HepG2 (cell line): ENCODE results near the gene NT5M. TPM values are rescaled to one million over a fixed set of nuclear protein-coding genes. Genes with fewer than 3 reads are reported as not detected.

Experiments
- FOSL2 ChIP-seq: sonication (generic); formaldehyde crosslinking; IDR thresholded peaks from 2 replicates; pipeline ENCODE4 v1.4.0; 2020; ENCODE audit warnings: missing genetic modification reagents
- GTF3A ChIP-seq: sonication (generic); formaldehyde crosslinking; conservative IDR thresholded peaks from 2 replicates; pipeline ENCODE4 v1.4.0; 2020; ENCODE audit warnings: mild to moderate bottlenecking, missing genetic modification reagents
- HNRNPH1 ChIP-seq: fragments of 200-400 bp; formaldehyde crosslinking; optimal IDR thresholded peaks from 2 replicates; pipeline ENCODE3; 2017; ENCODE audit warnings: mild to moderate bottlenecking, low read depth, low read length
- IRF1 ChIP-seq: sonication (generic); formaldehyde crosslinking; IDR thresholded peaks from 2 replicates; pipeline ENCODE4 v1.4.0; 2020; ENCODE audit warnings: low read depth, mild to moderate bottlenecking, missing genetic modification reagents
- KDM2A ChIP-seq: sonication (generic); formaldehyde crosslinking; IDR thresholded peaks from 2 replicates; pipeline ENCODE4 v1.4.0; 2020; ENCODE audit warnings: low read depth, missing genetic modification reagents, borderline replicate concordance
- MNT ChIP-seq: fragments of 450-650 bp; IDR thresholded peaks from 2 replicates; pipeline ENCODE4 v1.6.1; 2016
- NFYC ChIP-seq: IDR thresholded peaks from 2 replicates; pipeline ENCODE4 v1.6.1; 2016; ENCODE audit warnings: missing genetic modification reagents, missing compliant biosample characterization
- RXRA ChIP-seq: sonication (generic); formaldehyde crosslinking; IDR thresholded peaks from 2 replicates; pipeline ENCODE4 v1.5.1; 2020; ENCODE audit warnings: missing genetic modification reagents
- SMARCC2 ChIP-seq: fragments of 450-650 bp; IDR thresholded peaks from 2 replicates; pipeline ENCODE4 v1.6.1; 2017; ENCODE audit warnings: antibody characterized with exemption, mild to moderate bottlenecking
- XRCC5 ChIP-seq: fragments of 200-400 bp; formaldehyde crosslinking; optimal IDR thresholded peaks from 2 replicates; pipeline ENCODE3; 2017; ENCODE audit warnings: mild to moderate bottlenecking, low read length
- ZNF138 ChIP-seq: sonication (generic); formaldehyde crosslinking; IDR thresholded peaks from 2 replicates; pipeline ENCODE4 v1.5.0; 2020; ENCODE audit warnings: mild to moderate bottlenecking, low read depth, missing genetic modification reagents
- ZNF282 ChIP-seq: fragments of 450-650 bp; IDR thresholded peaks from 2 replicates; pipeline ENCODE4 v1.6.1; 2018; ENCODE audit not compliant: partially characterized antibody
- ZNF557 ChIP-seq: sonication (generic); formaldehyde crosslinking; IDR thresholded peaks from 2 replicates; pipeline ENCODE4 v1.4.0; 2020; ENCODE audit warnings: missing genetic modification reagents
- ZNF619 ChIP-seq: sonication (generic); formaldehyde crosslinking; IDR thresholded peaks from 2 replicates; pipeline ENCODE4 v1.4.0; 2020; ENCODE audit warnings: mild to moderate bottlenecking, missing genetic modification reagents
- ZNF672 ChIP-seq: sonication (generic); formaldehyde crosslinking; IDR thresholded peaks from 2 replicates; pipeline ENCODE4 v1.8.1; 2022; ENCODE audit warnings: missing genetic modification reagents
- ZNF766 ChIP-seq: sonication (generic); formaldehyde crosslinking; IDR thresholded peaks from 2 replicates; pipeline ENCODE4 v1.5.0; 2020; ENCODE audit warnings: missing genetic modification reagents, borderline replicate concordance
- ZNF775 ChIP-seq: sonication (generic); formaldehyde crosslinking; IDR thresholded peaks from 2 replicates; pipeline ENCODE4 v1.4.0; 2020; ENCODE audit warnings: missing genetic modification reagents, mild to moderate bottlenecking, moderate library complexity, borderline replicate concordance
- ZSCAN29 ChIP-seq: sonication (generic); formaldehyde crosslinking; conservative IDR thresholded peaks from 2 replicates; pipeline ENCODE4 v1.4.0; 2020; ENCODE audit warnings: mild to moderate bottlenecking, missing genetic modification reagents
- polyA plus RNA-seq, 8 experiments: library from polyadenylated mRNA; depleted of rRNA in 3 of 8; stranded (reverse) in 7 of 8; unstranded in 1 of 8; fragments of >200 nt; fragmentation: Illumina TruSeq in 4 of 8; extraction: Trizol in 4 of 8; gene quantifications; 2 replicates each; pipeline versions ENCODE4 v1.2.1 to v1.2.3, GENCODE V29; 2011 to 2016; ENCODE audit warnings: low read depth in 4 of 8, missing spikeins in 1 of 8, mixed read lengths in 1 of 8; ENCODE audit not compliant: insufficient read depth in 1 of 8
- total RNA-seq, 5 experiments: library from RNA; depleted of rRNA; stranded (reverse); fragments of >200 nt; fragmentation: Illumina TruSeq; extraction: Trizol; gene quantifications; 2 replicates each; pipeline ENCODE4 v1.2.3, GENCODE V29; 2016; ENCODE audit warnings: low read depth in 1 of 5
- TF ChIP-seq, protein P1 (sequence below): IDR thresholded peaks from 2 replicates; pipeline ENCODE4 v1.4.0; 2020; ENCODE audit warnings: mild to moderate bottlenecking, missing genetic modification reagents
- TF ChIP-seq, protein P2 (sequence below): sonication (generic); formaldehyde crosslinking; IDR thresholded peaks from 2 replicates; pipeline ENCODE4 v1.4.0; 2020; ENCODE audit warnings: missing genetic modification reagents, borderline replicate concordance

NT5M gene
- total and polyA plus RNA-seq, 2 of the 13 experiments (the other 11 are each of a cell fraction or from before 2014, with no cell fraction given), result 0.55 to 0.78 TPM

GRCh38 chr17:17354560-17355349 lies 51.6 kb downstream of the NT5M start (continued):
- TF ChIP-seq, protein P1, sequence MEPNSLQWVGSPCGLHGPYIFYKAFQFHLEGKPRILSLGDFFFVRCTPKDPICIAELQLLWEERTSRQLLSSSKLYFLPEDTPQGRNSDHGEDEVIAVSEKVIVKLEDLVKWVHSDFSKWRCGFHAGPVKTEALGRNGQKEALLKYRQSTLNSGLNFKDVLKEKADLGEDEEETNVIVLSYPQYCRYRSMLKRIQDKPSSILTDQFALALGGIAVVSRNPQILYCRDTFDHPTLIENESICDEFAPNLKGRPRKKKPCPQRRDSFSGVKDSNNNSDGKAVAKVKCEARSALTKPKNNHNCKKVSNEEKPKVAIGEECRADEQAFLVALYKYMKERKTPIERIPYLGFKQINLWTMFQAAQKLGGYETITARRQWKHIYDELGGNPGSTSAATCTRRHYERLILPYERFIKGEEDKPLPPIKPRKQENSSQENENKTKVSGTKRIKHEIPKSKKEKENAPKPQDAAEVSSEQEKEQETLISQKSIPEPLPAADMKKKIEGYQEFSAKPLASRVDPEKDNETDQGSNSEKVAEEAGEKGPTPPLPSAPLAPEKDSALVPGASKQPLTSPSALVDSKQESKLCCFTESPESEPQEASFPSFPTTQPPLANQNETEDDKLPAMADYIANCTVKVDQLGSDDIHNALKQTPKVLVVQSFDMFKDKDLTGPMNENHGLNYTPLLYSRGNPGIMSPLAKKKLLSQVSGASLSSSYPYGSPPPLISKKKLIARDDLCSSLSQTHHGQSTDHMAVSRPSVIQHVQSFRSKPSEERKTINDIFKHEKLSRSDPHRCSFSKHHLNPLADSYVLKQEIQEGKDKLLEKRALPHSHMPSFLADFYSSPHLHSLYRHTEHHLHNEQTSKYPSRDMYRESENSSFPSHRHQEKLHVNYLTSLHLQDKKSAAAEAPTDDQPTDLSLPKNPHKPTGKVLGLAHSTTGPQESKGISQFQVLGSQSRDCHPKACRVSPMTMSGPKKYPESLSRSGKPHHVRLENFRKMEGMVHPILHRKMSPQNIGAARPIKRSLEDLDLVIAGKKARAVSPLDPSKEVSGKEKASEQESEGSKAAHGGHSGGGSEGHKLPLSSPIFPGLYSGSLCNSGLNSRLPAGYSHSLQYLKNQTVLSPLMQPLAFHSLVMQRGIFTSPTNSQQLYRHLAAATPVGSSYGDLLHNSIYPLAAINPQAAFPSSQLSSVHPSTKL (CRISPR knock-in tag), result 0 out of 2 replicates have a peak, but pooled peaks have one; percentile 18
- TF ChIP-seq ZNF282, result no peak
- TF ChIP-seq, protein P2, sequence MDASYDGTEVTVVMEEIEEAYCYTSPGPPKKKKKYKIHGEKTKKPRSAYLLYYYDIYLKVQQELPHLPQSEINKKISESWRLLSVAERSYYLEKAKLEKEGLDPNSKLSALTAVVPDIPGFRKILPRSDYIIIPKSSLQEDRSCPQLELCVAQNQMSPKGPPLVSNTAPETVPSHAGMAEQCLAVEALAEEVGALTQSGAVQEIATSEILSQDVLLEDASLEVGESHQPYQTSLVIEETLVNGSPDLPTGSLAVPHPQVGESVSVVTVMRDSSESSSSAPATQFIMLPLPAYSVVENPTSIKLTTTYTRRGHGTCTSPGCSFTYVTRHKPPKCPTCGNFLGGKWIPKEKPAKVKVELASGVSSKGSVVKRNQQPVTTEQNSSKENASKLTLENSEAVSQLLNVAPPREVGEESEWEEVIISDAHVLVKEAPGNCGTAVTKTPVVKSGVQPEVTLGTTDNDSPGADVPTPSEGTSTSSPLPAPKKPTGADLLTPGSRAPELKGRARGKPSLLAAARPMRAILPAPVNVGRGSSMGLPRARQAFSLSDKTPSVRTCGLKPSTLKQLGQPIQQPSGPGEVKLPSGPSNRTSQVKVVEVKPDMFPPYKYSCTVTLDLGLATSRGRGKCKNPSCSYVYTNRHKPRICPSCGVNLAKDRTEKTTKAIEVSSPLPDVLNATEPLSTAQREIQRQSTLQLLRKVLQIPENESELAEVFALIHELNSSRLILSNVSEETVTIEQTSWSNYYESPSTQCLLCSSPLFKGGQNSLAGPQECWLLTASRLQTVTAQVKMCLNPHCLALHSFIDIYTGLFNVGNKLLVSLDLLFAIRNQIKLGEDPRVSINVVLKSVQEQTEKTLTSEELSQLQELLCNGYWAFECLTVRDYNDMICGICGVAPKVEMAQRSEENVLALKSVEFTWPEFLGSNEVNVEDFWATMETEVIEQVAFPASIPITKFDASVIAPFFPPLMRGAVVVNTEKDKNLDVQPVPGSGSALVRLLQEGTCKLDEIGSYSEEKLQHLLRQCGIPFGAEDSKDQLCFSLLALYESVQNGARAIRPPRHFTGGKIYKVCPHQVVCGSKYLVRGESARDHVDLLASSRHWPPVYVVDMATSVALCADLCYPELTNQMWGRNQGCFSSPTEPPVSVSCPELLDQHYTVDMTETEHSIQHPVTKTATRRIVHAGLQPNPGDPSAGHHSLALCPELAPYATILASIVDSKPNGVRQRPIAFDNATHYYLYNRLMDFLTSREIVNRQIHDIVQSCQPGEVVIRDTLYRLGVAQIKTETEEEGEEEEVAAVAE (CRISPR knock-in tag), result 0 out of 2 replicates have a peak, but pooled peaks have one; percentile 25
- TF ChIP-seq ZNF775, result no peak
- peak; percentile 69 for TF ChIP-seq XRCC5
- TF ChIP-seq MNT, result no peak
- no peak for TF ChIP-seq RXRA (CRISPR knock-in tag)
- no peak for TF ChIP-seq ZNF672 (CRISPR knock-in tag)
- no peak for TF ChIP-seq HNRNPH1
- no peak for TF ChIP-seq ZNF766
- TF ChIP-seq ZNF138, result 0 out of 2 replicates have a peak, but pooled peaks have one; percentile 37
- TF ChIP-seq GTF3A (CRISPR knock-in tag), result no peak
- no peak for TF ChIP-seq IRF1
- TF ChIP-seq SMARCC2, result no peak
- peak; percentile 46; the same call in 1 of the 2 replicates for TF ChIP-seq FOSL2
- no peak for TF ChIP-seq NFYC
- TF ChIP-seq KDM2A, result peak; percentile 64; the same call in 1 of the 2 replicates
- TF ChIP-seq ZNF557 (CRISPR knock-in tag), result no peak
- TF ChIP-seq ZSCAN29 (CRISPR knock-in tag), result no peak
- no peak for TF ChIP-seq ZNF619 (CRISPR knock-in tag)
